ENCODE measurements around the gene LRMDA. TPM values are rescaled to one million over a fixed set of nuclear protein-coding genes. Genes with fewer than 3 reads are reported as not detected.

LRMDA gene
- total and polyA plus RNA-seq, 2 donors (not counting 1 experiment from before 2014, with no cell fraction given) = 0.12 TPM; not detected in 1

- H3K27me3 ChIP-seq (replicated peaks in 1 of 4; ENCODE audit: control extremely low read depth in 1 of 4, control insufficient read depth in 3 of 4, insufficient read depth in 4 of 4, low read length in 3 of 4) = no peaks in the 10 kb centered on the region
- WGBS (ENCODE audit: insufficient coverage) = 100% methylated on average over 2 of the region's 7 CpGs
- POLR2A ChIA-PET = no interaction called here
- DNase-seq (no peak), ATAC-seq (ENCODE audit: low read depth) (no peak)
- no peak overlapping the region for H2AFZ ChIP-seq (ENCODE audit: insufficient read depth, low read depth, low read length, poor library complexity, severe bottlenecking)
- H3K79me2 ChIP-seq (ENCODE audit: control insufficient read depth, insufficient read depth, low read length) = no peaks in the 10 kb centered on the region
- Mint-ChIP-seq H3K27ac (no peak overlapping the region), H3K27me3 (no peaks in the 10 kb centered on the region), H3K4me1 (no peaks in the 10 kb centered on the region), H3K9me3 (ENCODE audit: insufficient read depth) (peaks cover 9% of the 10 kb centered on the region), H3K4me3 (no peak overlapping the region)
- TF ChIP-seq CTCF (IDR thresholded peaks at IDR 0.05) (no peak), EZH2 (IDR thresholded peaks at IDR 0.05; ENCODE audit: borderline replicate concordance, insufficient read depth, low read depth, low read length, poor library complexity, severe bottlenecking) (no peak)
- H3K9me3 ChIP-seq (ENCODE audit: control extremely low read depth in 1 of 3, control insufficient read depth in 2 of 3, insufficient read depth in 1 of 3, low read length in 2 of 3) = peaks cover 0 to 3% (median 0%) of the 10 kb centered on the region in 3 donors
- no peak overlapping the region for H3K4me2 ChIP-seq (replicated peaks; ENCODE audit: low read depth, low read length, poor library complexity, severe bottlenecking)
- H3K9ac ChIP-seq (ENCODE audit: low read length) = no peak overlapping the region
- H3K4me3 ChIP-seq (ENCODE audit: control extremely low read depth in 1 of 5, extremely low read depth in 1 of 5, insufficient read depth in 1 of 5, low read depth in 2 of 5, low read length in 4 of 5) = no peak overlapping the region
- no peaks in the 10 kb centered on the region for H3K4me1 ChIP-seq (ENCODE audit: control insufficient read depth in 2 of 2, insufficient read depth in 2 of 2, low read length in 2 of 2)
- H3K27ac ChIP-seq (ENCODE audit: low read length in 2 of 2) = no peak overlapping the region
- intact Hi-C loops (cut with micrococcal nuclease) = no loop called here
- H4K20me1 ChIP-seq (ENCODE audit: control insufficient read depth, insufficient read depth, low read length, poor library complexity, severe bottlenecking) = no peaks in the 10 kb centered on the region
- CTCF ChIA-PET = no interaction called here
- H3K36me3 ChIP-seq (replicated peaks in 1 of 2; ENCODE audit: control extremely low read depth in 1 of 2, control insufficient read depth in 1 of 2, extremely low read depth in 1 of 2, insufficient read depth in 2 of 2, low read length in 1 of 2) = no peaks in the 10 kb centered on the region
These were observed 984.1 kb downstream of the LRMDA start for GRCh38 chr10:76415554-76415953.

GRCh38 chr10:76416642-76417041 is 985.2 kb downstream of the LRMDA start:
- no peaks in the 10 kb centered on the region for H3K36me3 ChIP-seq (replicated peaks in 1 of 2; ENCODE audit: control extremely low read depth in 1 of 2, control insufficient read depth in 1 of 2, extremely low read depth in 1 of 2, insufficient read depth in 2 of 2, low read length in 1 of 2)
- peaks cover 9% of the 10 kb centered on the region for H3K9me3 Mint-ChIP-seq (ENCODE audit: insufficient read depth)
- H4K20me1 ChIP-seq (ENCODE audit: control insufficient read depth, insufficient read depth, low read length, poor library complexity, severe bottlenecking) = no peaks in the 10 kb centered on the region
- no peak overlapping the region for H3K4me3 Mint-ChIP-seq
- DNase-seq (no peak), ATAC-seq (ENCODE audit: low read depth) (no peak)
- no peak overlapping the region for H3K27ac Mint-ChIP-seq
- intact Hi-C loops (cut with micrococcal nuclease) = no loop called here
- H2AFZ ChIP-seq (ENCODE audit: insufficient read depth, low read depth, low read length, poor library complexity, severe bottlenecking) = no peak overlapping the region
- no peak overlapping the region for H3K27ac ChIP-seq (ENCODE audit: low read length in 2 of 2)
- H3K27me3 ChIP-seq (replicated peaks in 1 of 4; ENCODE audit: control extremely low read depth in 1 of 4, control insufficient read depth in 3 of 4, insufficient read depth in 4 of 4, low read length in 3 of 4) = no peaks in the 10 kb centered on the region
- no CpG with 5 or more reads among the region's 4 CpGs for WGBS (ENCODE audit: insufficient coverage)
- no peak for TF ChIP-seq EZH2 (IDR thresholded peaks at IDR 0.05; ENCODE audit: borderline replicate concordance, insufficient read depth, low read depth, low read length, poor library complexity, severe bottlenecking)
- no peak for TF ChIP-seq CTCF (IDR thresholded peaks at IDR 0.05)
- no peak overlapping the region for H3K4me2 ChIP-seq (replicated peaks; ENCODE audit: low read depth, low read length, poor library complexity, severe bottlenecking)
- no peak overlapping the region for H3K4me3 ChIP-seq (ENCODE audit: control extremely low read depth in 1 of 5, extremely low read depth in 1 of 5, insufficient read depth in 1 of 5, low read depth in 2 of 5, low read length in 4 of 5)
- POLR2A ChIA-PET = no interaction called here
- CTCF ChIA-PET = no interaction called here
- H3K9me3 ChIP-seq (ENCODE audit: control extremely low read depth in 1 of 3, control insufficient read depth in 2 of 3, insufficient read depth in 1 of 3, low read length in 2 of 3) = peaks cover 0 to under 1% (median 0%) of the 10 kb centered on the region in 3 donors
- no peaks in the 10 kb centered on the region for H3K27me3 Mint-ChIP-seq
- no peaks in the 10 kb centered on the region for H3K4me1 ChIP-seq (ENCODE audit: control insufficient read depth in 2 of 2, insufficient read depth in 2 of 2, low read length in 2 of 2)
- H3K79me2 ChIP-seq (ENCODE audit: control insufficient read depth, insufficient read depth, low read length) = no peaks in the 10 kb centered on the region
- no peak overlapping the region for H3K9ac ChIP-seq (ENCODE audit: low read length)
- no peaks in the 10 kb centered on the region for H3K4me1 Mint-ChIP-seq
